NCI-H510A treated with DMSO at 0.1 percent for 48 hours (cell line): Measurements from ENCODE around the gene COL4A1.

Source experiments
- DNase-seq: peaks from one replicate; lab custom pipeline; 2025; lab: John Stamatoyannopoulos, UW

The COL4A1 gene

GRCh38 chr13:110291286-110291685 lies 15.7 kb downstream of the COL4A1 start:
- DNase-seq: no peak

- DNase-seq: no peak
These were observed 16.1 kb downstream of the COL4A1 start for GRCh38 chr13:110290826-110291225.

- no peak for DNase-seq
These were observed 16.8 kb downstream of the COL4A1 start for GRCh38 chr13:110290153-110290552.

GRCh38 chr13:110289661-110290060 lies 17.3 kb downstream of the COL4A1 start:
- no peak for DNase-seq

GRCh38 chr13:110289174-110289573 lies 17.8 kb downstream of the COL4A1 start:
- DNase-seq: no peak

- DNase-seq: no peak
These were observed 19.8 kb downstream of the COL4A1 start for GRCh38 chr13:110286833-110287819.

- DNase-seq: no peak
These were observed 20.7 kb downstream of the COL4A1 start for GRCh38 chr13:110285991-110286832.

GRCh38 chr13:110284779-110285484 lies 22.0 kb downstream of the COL4A1 start:
- DNase-seq: no peak

- DNase-seq: no peak
These were observed 23.0 kb downstream of the COL4A1 start for GRCh38 chr13:110283736-110284517.

- no peak for DNase-seq
These were observed 24.6 kb downstream of the COL4A1 start for GRCh38 chr13:110282316-110282841.

- DNase-seq: no peak
These were observed 25.2 kb downstream of the COL4A1 start for GRCh38 chr13:110281736-110282135.

- no peak for DNase-seq
These were observed 25.8 kb downstream of the COL4A1 start for GRCh38 chr13:110280985-110281688.

GRCh38 chr13:110280231-110280813 lies 26.6 kb downstream of the COL4A1 start:
- no peak for DNase-seq

GRCh38 chr13:110279684-110280083 lies 27.3 kb downstream of the COL4A1 start:
- DNase-seq: no peak

GRCh38 chr13:110278859-110279258 lies 28.1 kb downstream of the COL4A1 start:
- no peak for DNase-seq

- DNase-seq: no peak
These were observed 29.5 kb downstream of the COL4A1 start for GRCh38 chr13:110277357-110277975.

GRCh38 chr13:110276553-110276950 lies 30.4 kb downstream of the COL4A1 start:
- no peak for DNase-seq

- DNase-seq: no peak
These were observed 30.9 kb downstream of the COL4A1 start for GRCh38 chr13:110275931-110276552.

GRCh38 chr13:110274687-110275086 lies 32.3 kb downstream of the COL4A1 start:
- no peak for DNase-seq
